HG03521 (cell line): ENCODE data around the gene UBE2M.
"Not testable (repeated sequence)": the region's sequence is repeated elsewhere in the genome, so short reads cannot be mapped to it uniquely, and the experiment has no call there.

ENCODE experiments used
- ATAC-seq: cut with Tn5 transposase; IDR thresholded peaks from one replicate; pipeline ENCODE4 v1.9.1; 2021; ENCODE audit warnings: mild to moderate bottlenecking, moderate library complexity; ENCODE audit not compliant: unreplicated experiment

UBE2M gene

GRCh38 chr19:58558066-58558622 is at the start of gene UBE2M:
Gene UBE2M, minus strand, starts transcription at chr19:58558611. Its CDS starts 230 bp downstream, at chr19:58558381.
- ATAC-seq = peak; percentile 3

- ATAC-seq = not testable (repeated sequence)
These were observed 48.8 kb upstream of the UBE2M start for GRCh38 chr19:58607213-58607612.

GRCh38 chr19:58606251-58606896 is 48.0 kb upstream of the UBE2M start:
- ATAC-seq = not testable (repeated sequence)

- no peak for ATAC-seq
These were observed 27.8 kb upstream of the UBE2M start for GRCh38 chr19:58586133-58586765.

- ATAC-seq = no peak
These were observed 27.2 kb upstream of the UBE2M start for GRCh38 chr19:58585442-58586132.

GRCh38 chr19:58584498-58585441 is 26.4 kb upstream of the UBE2M start:
- no peak for ATAC-seq

- ATAC-seq = no peak
These were observed 24.6 kb upstream of the UBE2M start for GRCh38 chr19:58582985-58583384.

GRCh38 chr19:58581227-58582141 is 23.1 kb upstream of the UBE2M start:
- peak; percentile 57 for ATAC-seq

- no peak for ATAC-seq
These were observed 21.2 kb upstream of the UBE2M start for GRCh38 chr19:58579473-58580142.

- ATAC-seq = no peak
These were observed 19.9 kb upstream of the UBE2M start for GRCh38 chr19:58578012-58578925.

- ATAC-seq = not testable (repeated sequence)
These were observed 19.2 kb upstream of the UBE2M start for GRCh38 chr19:58577581-58577980.

GRCh38 chr19:58575183-58576041 is 17.0 kb upstream of the UBE2M start:
- ATAC-seq = peak; percentile 24

- ATAC-seq = no peak
These were observed 15.3 kb upstream of the UBE2M start for GRCh38 chr19:58573658-58574164.

- peak; percentile 51 for ATAC-seq
These were observed 14.6 kb upstream of the UBE2M start, which contains the start of gene MZF1 for GRCh38 chr19:58572818-58573657. Gene MZF1, minus strand, starts transcription at chr19:58573335. Its CDS starts 1,946 bp downstream, at chr19:58571389.

GRCh38 chr19:58572026-58572817 is 13.8 kb upstream of the UBE2M start:
- ATAC-seq = no peak
